Endothelial cell of umbilical vein (primary cell): ENCODE measurements around the gene GATAD2A.

Experiments
- POLR2A ChIP-seq: IDR thresholded peaks from 2 replicates; pipeline ENCODE4 v1.6.1; 2012; ENCODE audit warnings: low read depth, mild to moderate bottlenecking, control low read depth, low read length
- POLR2AphosphoS5 ChIP-seq: IDR thresholded peaks from 2 replicates; pipeline ENCODE4 v1.6.1; 2012; ENCODE audit warnings: low read depth, mild to moderate bottlenecking, control low read depth, low read length, moderate library complexity; ENCODE audit not compliant: insufficient read depth
- TF ChIP-seq, protein P1 (sequence below): IDR thresholded peaks from 2 replicates; pipeline ENCODE4 v1.6.1; 2011; ENCODE audit not compliant: insufficient read depth, insufficient read length
- TF ChIP-seq, protein P2 (sequence below), 2 donors: IDR thresholded peaks; 1 replicate in 1 of 2; 2 replicates in 1 of 2; pipeline ENCODE4 v1.5.1; 2011; ENCODE audit warnings: low read length in 2 of 2, mild to moderate bottlenecking in 2 of 2, moderate library complexity in 2 of 2, control low read depth in 1 of 2, inconsistent platforms in 1 of 2, low read depth in 1 of 2; ENCODE audit not compliant: insufficient read depth in 1 of 2; ENCODE audit errors: extremely low read depth in 1 of 2

DNA sequence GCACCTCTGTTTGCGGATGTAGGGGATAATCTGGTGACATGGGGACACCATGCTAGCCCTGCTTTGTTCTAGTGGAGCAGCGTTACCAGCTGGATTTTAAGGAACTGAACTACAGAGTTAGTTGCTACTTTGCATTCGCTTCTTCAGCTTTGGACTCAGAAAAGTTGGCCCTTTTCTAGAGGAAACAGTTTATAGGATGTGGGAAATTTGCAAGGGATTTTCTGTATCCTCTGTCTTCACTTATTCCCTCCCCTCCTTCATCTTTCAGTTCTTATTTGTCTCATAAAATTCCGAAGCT lies 2.1 kb downstream of the GATAD2A start:
- TF ChIP-seq POLR2A: no peak
- TF ChIP-seq, protein P1, sequence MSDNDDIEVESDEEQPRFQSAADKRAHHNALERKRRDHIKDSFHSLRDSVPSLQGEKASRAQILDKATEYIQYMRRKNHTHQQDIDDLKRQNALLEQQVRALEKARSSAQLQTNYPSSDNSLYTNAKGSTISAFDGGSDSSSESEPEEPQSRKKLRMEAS: no peak
- TF ChIP-seq, protein P2, sequence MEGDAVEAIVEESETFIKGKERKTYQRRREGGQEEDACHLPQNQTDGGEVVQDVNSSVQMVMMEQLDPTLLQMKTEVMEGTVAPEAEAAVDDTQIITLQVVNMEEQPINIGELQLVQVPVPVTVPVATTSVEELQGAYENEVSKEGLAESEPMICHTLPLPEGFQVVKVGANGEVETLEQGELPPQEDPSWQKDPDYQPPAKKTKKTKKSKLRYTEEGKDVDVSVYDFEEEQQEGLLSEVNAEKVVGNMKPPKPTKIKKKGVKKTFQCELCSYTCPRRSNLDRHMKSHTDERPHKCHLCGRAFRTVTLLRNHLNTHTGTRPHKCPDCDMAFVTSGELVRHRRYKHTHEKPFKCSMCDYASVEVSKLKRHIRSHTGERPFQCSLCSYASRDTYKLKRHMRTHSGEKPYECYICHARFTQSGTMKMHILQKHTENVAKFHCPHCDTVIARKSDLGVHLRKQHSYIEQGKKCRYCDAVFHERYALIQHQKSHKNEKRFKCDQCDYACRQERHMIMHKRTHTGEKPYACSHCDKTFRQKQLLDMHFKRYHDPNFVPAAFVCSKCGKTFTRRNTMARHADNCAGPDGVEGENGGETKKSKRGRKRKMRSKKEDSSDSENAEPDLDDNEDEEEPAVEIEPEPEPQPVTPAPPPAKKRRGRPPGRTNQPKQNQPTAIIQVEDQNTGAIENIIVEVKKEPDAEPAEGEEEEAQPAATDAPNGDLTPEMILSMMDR (IDR thresholded peaks at IDR 0.05; ENCODE audit: extremely low read depth in 1 of 2, insufficient read depth in 1 of 2, low read depth in 1 of 2, low read length in 2 of 2): no peak
- no peak for TF ChIP-seq POLR2AphosphoS5
